ENCODE measurements around the gene MRPL48.

DNA sequence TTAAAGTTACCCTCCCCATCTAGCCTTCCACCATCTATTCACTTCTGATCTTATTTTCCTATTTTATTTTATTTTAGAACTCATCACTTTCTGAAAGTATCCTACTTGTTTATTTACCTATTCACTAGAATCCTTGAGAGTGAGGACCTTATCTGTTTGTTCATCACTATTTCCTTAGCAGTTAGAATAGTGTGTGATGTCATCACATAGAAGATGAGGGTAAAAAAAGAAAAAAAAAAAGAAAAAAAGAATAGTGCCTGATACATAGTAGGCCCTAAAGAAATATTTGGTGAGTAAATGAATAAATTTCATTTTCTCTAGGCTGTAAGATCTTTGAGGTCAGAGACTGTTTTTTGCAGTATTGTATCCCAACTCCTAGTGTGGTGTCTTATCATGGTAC, 125.8 kb downstream of the MRPL48 start:
- TF ChIP-seq, protein P1, sequence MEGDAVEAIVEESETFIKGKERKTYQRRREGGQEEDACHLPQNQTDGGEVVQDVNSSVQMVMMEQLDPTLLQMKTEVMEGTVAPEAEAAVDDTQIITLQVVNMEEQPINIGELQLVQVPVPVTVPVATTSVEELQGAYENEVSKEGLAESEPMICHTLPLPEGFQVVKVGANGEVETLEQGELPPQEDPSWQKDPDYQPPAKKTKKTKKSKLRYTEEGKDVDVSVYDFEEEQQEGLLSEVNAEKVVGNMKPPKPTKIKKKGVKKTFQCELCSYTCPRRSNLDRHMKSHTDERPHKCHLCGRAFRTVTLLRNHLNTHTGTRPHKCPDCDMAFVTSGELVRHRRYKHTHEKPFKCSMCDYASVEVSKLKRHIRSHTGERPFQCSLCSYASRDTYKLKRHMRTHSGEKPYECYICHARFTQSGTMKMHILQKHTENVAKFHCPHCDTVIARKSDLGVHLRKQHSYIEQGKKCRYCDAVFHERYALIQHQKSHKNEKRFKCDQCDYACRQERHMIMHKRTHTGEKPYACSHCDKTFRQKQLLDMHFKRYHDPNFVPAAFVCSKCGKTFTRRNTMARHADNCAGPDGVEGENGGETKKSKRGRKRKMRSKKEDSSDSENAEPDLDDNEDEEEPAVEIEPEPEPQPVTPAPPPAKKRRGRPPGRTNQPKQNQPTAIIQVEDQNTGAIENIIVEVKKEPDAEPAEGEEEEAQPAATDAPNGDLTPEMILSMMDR (IDR thresholded peaks at IDR 0.05): no peak
- TF ChIP-seq EZH2 (IDR thresholded peaks at IDR 0.05) (no peak), EZH2phosphoT487 (IDR thresholded peaks at IDR 0.05) (no peak)
